OCI-LY7 (cell line): Measurements from ENCODE around the gene FEN1. TPM values are rescaled to one million over a fixed set of nuclear protein-coding genes. Genes with fewer than 3 reads are reported as not detected.

Source experiments
- BruUV-seq: library from RNA; stranded (reverse); fragments of 400-500 nt; replicated peaks from 2 replicates; lab custom pipeline; 2021; lab: Mats Ljungman, UMichigan
- CTCF ChIA-PET: fragments of 300-600 bp; sonication (Branson Sonifier 250); formaldehyde crosslinking; loops from one replicate; lab custom pipeline; 2022; ENCODE audit warnings: antibody characterized with exemption; ENCODE audit not compliant: unreplicated experiment; lab: Charles Lee
- POLR2A ChIA-PET: fragments of 300-600 bp; sonication (Branson Sonifier 250); formaldehyde crosslinking; loops from one replicate; lab custom pipeline; 2022; ENCODE audit warnings: antibody characterized with exemption; lab: Charles Lee
- DNase-seq: peaks from one replicate; pipeline ENCODE4 v3.0.0-alpha.2; 2015; ENCODE audit warnings: low spot score
- H2AFZ ChIP-seq: fragments of 200-600 bp; sonication (generic), shearing (Covaris generic); 2 replicates; pipeline ENCODE4 v1.6.1; 2014; ENCODE audit warnings: mild to moderate bottlenecking, antibody characterized with exemption, low read length, moderate library complexity
- H3K27ac ChIP-seq: fragments of 200-600 bp; sonication (generic); 2 replicates; pipeline ENCODE4 v1.5.1; 2014; ENCODE audit warnings: mixed run types, low read depth, mild to moderate bottlenecking, moderate library complexity, low read length, inconsistent platforms; ENCODE audit not compliant: poor library complexity, severe bottlenecking
- H3K36me3 ChIP-seq: fragments of 200-600 bp; sonication (generic); 2 replicates; pipeline ENCODE4 v1.6.1; 2014; ENCODE audit warnings: mild to moderate bottlenecking, antibody characterized with exemption, low read length, moderate library complexity, mixed read lengths; ENCODE audit not compliant: insufficient read depth
- H3K4me1 ChIP-seq: fragments of 200-600 bp; sonication (generic); 2 replicates; pipeline ENCODE4 v1.5.1; 2014; ENCODE audit warnings: mild to moderate bottlenecking, low read length; ENCODE audit not compliant: insufficient read depth, poor library complexity, severe bottlenecking
- H3K4me2 ChIP-seq: fragments of 200-600 bp; sonication (generic); 2 replicates; pipeline ENCODE4 v1.6.1; 2014; ENCODE audit warnings: mild to moderate bottlenecking, low read length
- H3K4me3 ChIP-seq: fragments of 200-600 bp; sonication (generic); 2 replicates; pipeline ENCODE4 v1.5.1; 2014; ENCODE audit warnings: mild to moderate bottlenecking, low read depth, low read length; ENCODE audit not compliant: poor library complexity, severe bottlenecking
- H3K79me2 ChIP-seq: fragments of 200-600 bp; sonication (generic); 2 replicates; pipeline ENCODE4 v1.6.1; 2016; ENCODE audit warnings: low read depth, mild to moderate bottlenecking, low read length, moderate library complexity, mixed read lengths; ENCODE audit not compliant: insufficient read depth
- H3K9me2 ChIP-seq: fragments of 200-600 bp; sonication (generic); 2 replicates; pipeline ENCODE4 v1.6.1; 2016; ENCODE audit warnings: mild to moderate bottlenecking, low read length, mixed read lengths; ENCODE audit not compliant: insufficient read depth
- H3K9me3 ChIP-seq: fragments of 200-600 bp; sonication (generic); 2 replicates; pipeline ENCODE4 v1.6.1; 2014; ENCODE audit warnings: mild to moderate bottlenecking, mixed run types, low read length, mixed read lengths
- H4K20me1 ChIP-seq: fragments of 200-600 bp; sonication (generic); 2 replicates; pipeline ENCODE4 v1.6.1; 2014; ENCODE audit warnings: mild to moderate bottlenecking, antibody characterized with exemption, low read length, moderate library complexity, mixed read lengths; ENCODE audit not compliant: insufficient read depth
- CTCF ChIP-seq: fragments of 200-600 bp; sonication (generic); conservative IDR thresholded peaks from 2 replicates; pipeline ENCODE4 v1.5.1; 2014; ENCODE audit warnings: mild to moderate bottlenecking, antibody characterized with exemption, low read length, moderate library complexity, mixed read lengths
- EZH2phosphoT487 ChIP-seq: fragments of 200-600 bp; sonication (generic); IDR thresholded peaks from 2 replicates; pipeline ENCODE4 v1.6.1; 2018; ENCODE audit warnings: low read depth, borderline replicate concordance, mild to moderate bottlenecking, mixed run types, antibody characterized with exemption, low read length, moderate library complexity, mixed read lengths
- intact Hi-C: fragments of 100-400 bp; cut with micrococcal nuclease; formaldehyde crosslinking; loops from one replicate; pipeline ENCODE4 v1.10.0; 2022; ENCODE audit not compliant: unreplicated experiment
- total RNA-seq, 2 experiments: library from RNA; depleted of rRNA in 1 of 2; stranded (reverse); fragments of >200 nt in 1 of 2; shearing (Covaris generic) in 1 of 2; gene quantifications; 2 replicates each; pipeline ENCODE4 v1.2.3, GENCODE V29; 2014 to 2022

The FEN1 gene
- total RNA-seq, 2 experiments from 2014 or later: 123 to 153 TPM

- H3K9me3 ChIP-seq: no peaks in the 10 kb centered on the region
- intact Hi-C loops: no loop called here
- ChIA-PET CTCF (interaction anchor here (0.7 kb wide), 1 partner anchor 16 kb away, joined by 3 read pairs; no protein-coding TSS in a partner anchor), POLR2A (interaction anchor here (0.6 kb wide), 1 partner anchor 275 kb away, joined by 3 read pairs; no protein-coding TSS in a partner anchor)
- no peak overlapping the region for H3K27ac ChIP-seq
- H4K20me1 ChIP-seq: no peaks in the 10 kb centered on the region
- H3K9me2 ChIP-seq: no peaks in the 10 kb centered on the region
- H3K4me1 ChIP-seq: no peaks in the 10 kb centered on the region
- H3K4me2 ChIP-seq: peak overlapping the region; percentile 54; the same call in 1 of the 2 replicates
- H3K36me3 ChIP-seq: no peaks in the 10 kb centered on the region
- H2AFZ ChIP-seq: no peak overlapping the region
- no peak for TF ChIP-seq CTCF
- no peak for TF ChIP-seq EZH2phosphoT487
- H3K79me2 ChIP-seq: no peaks in the 10 kb centered on the region
- DNase-seq: no peak
- no TSS peak for BruUV-seq
- no peak overlapping the region for H3K4me3 ChIP-seq
Measured at GRCh38 chr11:61814958-61815789, 22.5 kb downstream of the FEN1 start.

- POLR2A ChIA-PET: interaction anchor here (0.6 kb wide), 1 partner anchor 274 kb away, joined by 3 read pairs; no protein-coding TSS in a partner anchor
- no peaks in the 10 kb centered on the region for H4K20me1 ChIP-seq
- BruUV-seq: no TSS peak
- no peak overlapping the region for H3K27ac ChIP-seq
- intact Hi-C loops: no loop called here
- H3K79me2 ChIP-seq: no peaks in the 10 kb centered on the region
- CTCF ChIA-PET: no interaction called here
- H3K4me2 ChIP-seq: peak overlapping the region; percentile 54; the same call in 1 of the 2 replicates
- H3K4me1 ChIP-seq: no peaks in the 10 kb centered on the region
- no peak for DNase-seq
- no peak overlapping the region for H3K4me3 ChIP-seq
- no peak for TF ChIP-seq CTCF
- no peak for TF ChIP-seq EZH2phosphoT487
- H3K36me3 ChIP-seq: no peaks in the 10 kb centered on the region
- H2AFZ ChIP-seq: no peak overlapping the region
- no peaks in the 10 kb centered on the region for H3K9me3 ChIP-seq
- no peaks in the 10 kb centered on the region for H3K9me2 ChIP-seq
Measured at GRCh38 chr11:61815790-61816735, 23.4 kb downstream of the FEN1 start.
